HL-60 (cell line): Measurements from ENCODE around the gene ITPK1.

Experiments
- GABPA ChIP-seq: IDR thresholded peaks from 2 replicates; pipeline ENCODE4 v1.6.1; 2012; ENCODE audit warnings: low read depth
- POLR2AphosphoS5 ChIP-seq: IDR thresholded peaks from 2 replicates; pipeline ENCODE4 v1.6.1; 2012; ENCODE audit warnings: low read depth
- TF ChIP-seq, protein P1 (sequence below): IDR thresholded peaks from one replicate; pipeline ENCODE4 v1.5.1; 2011; ENCODE audit warnings: low read length, control low read depth, inconsistent platforms; ENCODE audit not compliant: insufficient read depth
- TF ChIP-seq, protein P2 (sequence below): IDR thresholded peaks from 2 replicates; pipeline ENCODE4 v1.6.1; 2012; ENCODE audit warnings: low read depth; ENCODE audit not compliant: insufficient replicate concordance

DNA sequence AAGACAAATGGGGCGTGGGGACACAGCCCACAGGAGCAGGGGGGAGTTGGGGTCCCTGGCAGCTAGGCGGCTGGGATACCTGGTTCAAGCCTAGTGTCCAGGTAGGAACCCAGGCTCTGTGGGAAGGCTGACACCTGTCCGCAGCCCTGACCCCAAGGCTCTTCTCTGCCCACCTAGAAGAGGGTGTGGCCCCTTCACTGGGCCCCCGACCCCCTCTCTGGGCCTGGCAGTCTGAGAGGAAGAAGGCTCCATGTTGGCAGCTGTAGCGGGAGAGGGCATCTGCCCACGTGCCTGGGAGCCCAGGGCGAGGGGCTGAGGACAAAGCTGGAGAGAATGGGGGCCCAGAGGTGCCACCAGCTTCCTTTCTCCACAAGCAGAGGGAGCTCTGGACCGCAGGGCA lies 182.2 kb downstream of the ITPK1 start:
- TF ChIP-seq, protein P1, sequence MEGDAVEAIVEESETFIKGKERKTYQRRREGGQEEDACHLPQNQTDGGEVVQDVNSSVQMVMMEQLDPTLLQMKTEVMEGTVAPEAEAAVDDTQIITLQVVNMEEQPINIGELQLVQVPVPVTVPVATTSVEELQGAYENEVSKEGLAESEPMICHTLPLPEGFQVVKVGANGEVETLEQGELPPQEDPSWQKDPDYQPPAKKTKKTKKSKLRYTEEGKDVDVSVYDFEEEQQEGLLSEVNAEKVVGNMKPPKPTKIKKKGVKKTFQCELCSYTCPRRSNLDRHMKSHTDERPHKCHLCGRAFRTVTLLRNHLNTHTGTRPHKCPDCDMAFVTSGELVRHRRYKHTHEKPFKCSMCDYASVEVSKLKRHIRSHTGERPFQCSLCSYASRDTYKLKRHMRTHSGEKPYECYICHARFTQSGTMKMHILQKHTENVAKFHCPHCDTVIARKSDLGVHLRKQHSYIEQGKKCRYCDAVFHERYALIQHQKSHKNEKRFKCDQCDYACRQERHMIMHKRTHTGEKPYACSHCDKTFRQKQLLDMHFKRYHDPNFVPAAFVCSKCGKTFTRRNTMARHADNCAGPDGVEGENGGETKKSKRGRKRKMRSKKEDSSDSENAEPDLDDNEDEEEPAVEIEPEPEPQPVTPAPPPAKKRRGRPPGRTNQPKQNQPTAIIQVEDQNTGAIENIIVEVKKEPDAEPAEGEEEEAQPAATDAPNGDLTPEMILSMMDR: no peak
- no peak for TF ChIP-seq POLR2AphosphoS5
- TF ChIP-seq, protein P2, sequence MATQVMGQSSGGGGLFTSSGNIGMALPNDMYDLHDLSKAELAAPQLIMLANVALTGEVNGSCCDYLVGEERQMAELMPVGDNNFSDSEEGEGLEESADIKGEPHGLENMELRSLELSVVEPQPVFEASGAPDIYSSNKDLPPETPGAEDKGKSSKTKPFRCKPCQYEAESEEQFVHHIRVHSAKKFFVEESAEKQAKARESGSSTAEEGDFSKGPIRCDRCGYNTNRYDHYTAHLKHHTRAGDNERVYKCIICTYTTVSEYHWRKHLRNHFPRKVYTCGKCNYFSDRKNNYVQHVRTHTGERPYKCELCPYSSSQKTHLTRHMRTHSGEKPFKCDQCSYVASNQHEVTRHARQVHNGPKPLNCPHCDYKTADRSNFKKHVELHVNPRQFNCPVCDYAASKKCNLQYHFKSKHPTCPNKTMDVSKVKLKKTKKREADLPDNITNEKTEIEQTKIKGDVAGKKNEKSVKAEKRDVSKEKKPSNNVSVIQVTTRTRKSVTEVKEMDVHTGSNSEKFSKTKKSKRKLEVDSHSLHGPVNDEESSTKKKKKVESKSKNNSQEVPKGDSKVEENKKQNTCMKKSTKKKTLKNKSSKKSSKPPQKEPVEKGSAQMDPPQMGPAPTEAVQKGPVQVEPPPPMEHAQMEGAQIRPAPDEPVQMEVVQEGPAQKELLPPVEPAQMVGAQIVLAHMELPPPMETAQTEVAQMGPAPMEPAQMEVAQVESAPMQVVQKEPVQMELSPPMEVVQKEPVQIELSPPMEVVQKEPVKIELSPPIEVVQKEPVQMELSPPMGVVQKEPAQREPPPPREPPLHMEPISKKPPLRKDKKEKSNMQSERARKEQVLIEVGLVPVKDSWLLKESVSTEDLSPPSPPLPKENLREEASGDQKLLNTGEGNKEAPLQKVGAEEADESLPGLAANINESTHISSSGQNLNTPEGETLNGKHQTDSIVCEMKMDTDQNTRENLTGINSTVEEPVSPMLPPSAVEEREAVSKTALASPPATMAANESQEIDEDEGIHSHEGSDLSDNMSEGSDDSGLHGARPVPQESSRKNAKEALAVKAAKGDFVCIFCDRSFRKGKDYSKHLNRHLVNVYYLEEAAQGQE: no peak
- TF ChIP-seq GABPA: no peak
